Trophoblast cell (in vitro differentiated cells and primary cell): ENCODE results near the gene PISD.

ENCODE experiments used
- DNase-seq, 2 donors: peaks; one replicate each; pipeline ENCODE4 v3.0.0-alpha.2; 2016
- H2AFZ ChIP-seq: 2 replicates; pipeline ENCODE4 v1.6.1; 2013; ENCODE audit warnings: low read length, moderate library complexity, mild to moderate bottlenecking; ENCODE audit not compliant: insufficient read depth, poor library complexity
- H2AK5ac ChIP-seq: 2 replicates; pipeline ENCODE4 v1.6.1; 2013; ENCODE audit warnings: mild to moderate bottlenecking, low read length
- H2BK120ac ChIP-seq: 2 replicates; pipeline ENCODE4 v1.6.1; 2013; ENCODE audit warnings: low read length, mild to moderate bottlenecking, moderate library complexity; ENCODE audit not compliant: insufficient read depth, poor library complexity
- H2BK12ac ChIP-seq: 2 replicates; pipeline ENCODE4 v1.6.1; 2013; ENCODE audit warnings: mild to moderate bottlenecking, low read length, moderate library complexity
- H2BK5ac ChIP-seq: 2 replicates; pipeline ENCODE4 v1.6.1; 2013; ENCODE audit warnings: low read length, low read depth, moderate library complexity, mild to moderate bottlenecking; ENCODE audit not compliant: poor library complexity
- H3K14ac ChIP-seq: 2 replicates; pipeline ENCODE4 v1.6.1; 2013; ENCODE audit warnings: mild to moderate bottlenecking, low read length
- H3K18ac ChIP-seq: 2 replicates; pipeline ENCODE4 v1.6.1; 2013; ENCODE audit warnings: mild to moderate bottlenecking, low read length
- H3K23ac ChIP-seq: 2 replicates; pipeline ENCODE4 v1.6.1; 2013; ENCODE audit warnings: low read length
- H3K27ac ChIP-seq: 2 replicates; pipeline ENCODE4 v1.5.1; 2013; ENCODE audit warnings: low read depth, mild to moderate bottlenecking, inconsistent platforms, low read length, moderate library complexity
- H3K27me3 ChIP-seq: 2 replicates; pipeline ENCODE4 v1.6.1; 2013; ENCODE audit warnings: inconsistent platforms, mild to moderate bottlenecking, low read length, moderate library complexity; ENCODE audit not compliant: insufficient read depth
- H3K36me3 ChIP-seq, 2 experiments: 1 replicate in 1 of 2; 2 replicates in 1 of 2; pipeline ENCODE4 v1.6.1; 2013; ENCODE audit warnings: low read length in 2 of 2, mild to moderate bottlenecking in 2 of 2, moderate library complexity in 1 of 2; ENCODE audit not compliant: insufficient read depth in 2 of 2, control insufficient read depth in 1 of 2
- H3K4ac ChIP-seq: 2 replicates; pipeline ENCODE4 v1.6.1; 2013; ENCODE audit warnings: low read depth, mild to moderate bottlenecking, low read length, moderate library complexity
- H3K4me1 ChIP-seq, 2 experiments: 1 replicate in 1 of 2; 2 replicates in 1 of 2; pipeline ENCODE4 v1.6.1; 2013; ENCODE audit warnings: low read length in 2 of 2, mild to moderate bottlenecking in 2 of 2, moderate library complexity in 1 of 2; ENCODE audit not compliant: insufficient read depth in 2 of 2, control insufficient read depth in 1 of 2
- H3K4me2 ChIP-seq: 2 replicates; pipeline ENCODE4 v1.6.1; 2013; ENCODE audit warnings: inconsistent platforms, mild to moderate bottlenecking, low read length, moderate library complexity
- H3K4me3 ChIP-seq: 2 replicates; pipeline ENCODE4 v1.5.1; 2013; ENCODE audit warnings: mild to moderate bottlenecking, low read depth, low read length, inconsistent platforms
- H3K79me1 ChIP-seq: one replicate; pipeline ENCODE4 v1.6.1; 2013; ENCODE audit warnings: low read length
- H3K79me2 ChIP-seq: 2 replicates; pipeline ENCODE4 v1.6.1; 2013; ENCODE audit warnings: low read length, mild to moderate bottlenecking; ENCODE audit not compliant: control insufficient read depth, insufficient read depth, poor library complexity
- H3K9ac ChIP-seq: 2 replicates; pipeline ENCODE4 v1.6.1; 2013; ENCODE audit warnings: mild to moderate bottlenecking, low read length
- H3K9me3 ChIP-seq: 2 replicates; pipeline ENCODE4 v1.6.1; 2013; ENCODE audit warnings: low read depth, mild to moderate bottlenecking, control low read depth, inconsistent platforms, low read length; ENCODE audit not compliant: insufficient read depth
- H4K12ac ChIP-seq: 2 replicates; pipeline ENCODE4 v1.6.1; 2013; ENCODE audit warnings: low read depth, mild to moderate bottlenecking, low read length, moderate library complexity
- H4K8ac ChIP-seq: 2 replicates; pipeline ENCODE4 v1.6.1; 2013; ENCODE audit warnings: low read depth, mild to moderate bottlenecking, low read length, moderate library complexity
- H4K91ac ChIP-seq: one replicate; pipeline ENCODE4 v1.6.1; 2013; ENCODE audit warnings: low read depth, mild to moderate bottlenecking, low read length, moderate library complexity
- WGBS: extraction: QIAGEN DNeasy Blood & Tissue Kit; methylation state at CpG from one replicate; pipeline ENCODE4 v1.1.7; 2013; ENCODE audit warnings: missing lambda C conversion rate; ENCODE audit not compliant: insufficient read length, insufficient coverage; ENCODE audit errors: extremely low coverage; 5-methylcytosine and 5-hydroxymethylcytosine counted together

The PISD gene

GRCh38 chr22:31619611-31620300 lies 42.3 kb downstream of the PISD start:
- H3K79me2 ChIP-seq = peaks cover 3% of the 10 kb centered on the region
- H3K4ac ChIP-seq = no peak overlapping the region
- H3K14ac ChIP-seq = no peak overlapping the region
- H4K91ac ChIP-seq = no peak overlapping the region
- H4K12ac ChIP-seq = no peak overlapping the region
- peaks cover 2% of the 10 kb centered on the region for H3K9me3 ChIP-seq
- no peak overlapping the region for H3K4me3 ChIP-seq
- no peak overlapping the region for H2AK5ac ChIP-seq
- no CpG with 5 or more reads among the region's 14 CpGs for WGBS
- H3K4me2 ChIP-seq = no peak overlapping the region
- no peak overlapping the region for H4K8ac ChIP-seq
- H2AFZ ChIP-seq = no peak overlapping the region
- peaks cover 61 to 66% of the 10 kb centered on the region in 2 experiments for H3K36me3 ChIP-seq
- H3K9ac ChIP-seq = no peak overlapping the region
- H2BK120ac ChIP-seq = no peak overlapping the region
- H2BK5ac ChIP-seq = no peak overlapping the region
- no peak overlapping the region for H3K23ac ChIP-seq
- H2BK12ac ChIP-seq = no peak overlapping the region
- no peak overlapping the region for H3K18ac ChIP-seq
- no peak for DNase-seq
- H3K27ac ChIP-seq = no peak overlapping the region
- H3K79me1 ChIP-seq = no peaks in the 10 kb centered on the region
- H3K27me3 ChIP-seq = no peaks in the 10 kb centered on the region
- H3K4me1 ChIP-seq = peaks cover 16 to 27% of the 10 kb centered on the region in 2 experiments

- Histone ChIP-seq H3K36me3 (peaks cover 62 to 63% of the 10 kb centered on the region in 2 experiments), H4K91ac (no peak overlapping the region), H3K18ac (no peak overlapping the region), H3K27ac (no peak overlapping the region), H3K23ac (no peak overlapping the region), H3K79me2 (no peaks in the 10 kb centered on the region), H3K14ac (no peak overlapping the region), H3K9me3 (peaks cover 2% of the 10 kb centered on the region), H3K79me1 (no peaks in the 10 kb centered on the region), H4K12ac (no peak overlapping the region), H3K9ac (no peak overlapping the region), H2BK12ac (no peak overlapping the region), H4K8ac (no peak overlapping the region), H3K4me3 (no peak overlapping the region), H2BK5ac (no peak overlapping the region), H3K4me2 (no peak overlapping the region), H2AFZ (no peak overlapping the region), H3K4me1 (peaks cover 13 to 25% of the 10 kb centered on the region in 2 experiments), H3K4ac (no peak overlapping the region), H2BK120ac (no peak overlapping the region), H3K27me3 (no peaks in the 10 kb centered on the region), H2AK5ac (no peak overlapping the region)
- DNase-seq = no peak
- WGBS = no CpG with 5 or more reads among the region's 5 CpGs
These were observed 43.4 kb downstream of the PISD start for GRCh38 chr22:31618471-31619176.

- no CpG with 5 or more reads among the region's 17 CpGs for WGBS
- Histone ChIP-seq H3K27me3 (no peaks in the 10 kb centered on the region), H3K9me3 (peaks cover 2% of the 10 kb centered on the region), H3K79me1 (no peaks in the 10 kb centered on the region), H2AFZ (no peak overlapping the region), H3K23ac (no peak overlapping the region), H2BK120ac (no peak overlapping the region), H3K36me3 (peaks cover 58 to 62% of the 10 kb centered on the region in 2 experiments), H3K4me3 (no peak overlapping the region), H3K79me2 (no peaks in the 10 kb centered on the region), H4K91ac (no peak overlapping the region), H2BK5ac (no peak overlapping the region), H3K9ac (no peak overlapping the region), H3K4me1 (peaks cover 13 to 21% of the 10 kb centered on the region in 2 experiments), H2BK12ac (no peak overlapping the region), H3K4ac (no peak overlapping the region), H3K4me2 (no peak overlapping the region), H4K8ac (no peak overlapping the region), H3K14ac (no peak overlapping the region), H2AK5ac (no peak overlapping the region), H4K12ac (no peak overlapping the region), H3K27ac (no peak overlapping the region), H3K18ac (no peak overlapping the region)
- peak; percentile 94 to 99 for DNase-seq
These were observed 44.0 kb downstream of the PISD start for GRCh38 chr22:31618057-31618456.

- no peak overlapping the region for H2AFZ ChIP-seq
- no peaks in the 10 kb centered on the region for H3K79me1 ChIP-seq
- peaks cover 13 to 21% of the 10 kb centered on the region in 2 experiments for H3K4me1 ChIP-seq
- DNase-seq = no peak
- no peaks in the 10 kb centered on the region for H3K27me3 ChIP-seq
- no peak overlapping the region for H3K27ac ChIP-seq
- no peak overlapping the region for H3K4ac ChIP-seq
- H2BK12ac ChIP-seq = no peak overlapping the region
- H3K9me3 ChIP-seq = peaks cover 2% of the 10 kb centered on the region
- H2BK120ac ChIP-seq = no peak overlapping the region
- H3K9ac ChIP-seq = no peak overlapping the region
- H4K8ac ChIP-seq = no peak overlapping the region
- no peak overlapping the region for H3K4me3 ChIP-seq
- H4K91ac ChIP-seq = no peak overlapping the region
- H3K36me3 ChIP-seq = peaks cover 42 to 54% of the 10 kb centered on the region in 2 experiments
- no peak overlapping the region for H2BK5ac ChIP-seq
- H3K23ac ChIP-seq = no peak overlapping the region
- peak overlapping the region; percentile 17 for H3K14ac ChIP-seq
- no peak overlapping the region for H3K18ac ChIP-seq
- no CpG with 5 or more reads among the region's 9 CpGs for WGBS
- H3K4me2 ChIP-seq = no peak overlapping the region
- no peaks in the 10 kb centered on the region for H3K79me2 ChIP-seq
- H2AK5ac ChIP-seq = no peak overlapping the region
- H4K12ac ChIP-seq = no peak overlapping the region
These were observed 45.6 kb downstream of the PISD start for GRCh38 chr22:31616315-31616980.
